Cerebellar cortex (tissue), 1 donor: ENCODE measurements around the gene FAM163A.
"Not testable (repeated sequence)": the region's sequence is repeated elsewhere in the genome, so short reads cannot be mapped to it uniquely, and the experiment has no call there.

Experiments used
- DNase-seq: peaks from one replicate; pipeline ENCODE4 v3.0.0-alpha.2; 2015; ENCODE audit warnings: low spot score

FAM163A gene

DNA sequence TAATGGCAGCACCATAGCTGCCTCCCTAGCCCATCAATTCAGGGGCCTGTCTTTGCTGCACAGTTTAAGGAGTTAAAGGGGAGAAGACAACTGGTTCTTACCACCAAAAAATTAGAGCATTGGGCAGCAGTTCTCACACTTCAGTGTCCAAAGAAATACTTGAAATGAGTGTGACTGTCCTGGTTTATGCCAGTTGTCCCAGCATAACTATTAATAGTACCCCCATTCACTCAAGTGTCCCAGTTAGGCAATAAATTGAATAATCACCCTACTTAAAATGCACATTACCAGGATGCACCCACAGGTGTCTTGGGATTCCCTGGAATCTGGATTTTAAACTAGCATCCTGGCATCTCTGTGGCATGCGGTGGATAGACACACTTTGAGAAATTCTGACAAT is 51.1 kb downstream of the FAM163A start:
- DNase-seq, result no peak

DNA sequence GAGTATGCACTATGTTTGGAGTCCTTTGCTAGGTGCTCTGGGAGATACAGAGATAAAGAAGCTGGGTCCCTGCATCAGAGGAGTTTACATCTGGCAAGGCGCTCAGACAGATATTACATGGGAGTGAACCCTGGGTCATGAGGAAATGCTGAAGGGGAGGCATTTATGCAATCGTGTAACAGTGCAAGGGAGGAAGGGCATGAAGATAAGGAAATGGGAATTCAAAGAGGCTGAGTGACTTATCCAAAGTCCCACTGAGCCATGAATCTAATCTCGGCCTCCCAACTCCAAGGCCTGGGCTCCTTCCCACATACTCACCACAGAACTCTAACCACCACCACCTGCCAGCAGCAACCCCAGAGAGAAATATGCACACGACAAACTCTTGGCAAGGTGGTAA is 51.6 kb downstream of the FAM163A start:
- DNase-seq, result no peak

DNA sequence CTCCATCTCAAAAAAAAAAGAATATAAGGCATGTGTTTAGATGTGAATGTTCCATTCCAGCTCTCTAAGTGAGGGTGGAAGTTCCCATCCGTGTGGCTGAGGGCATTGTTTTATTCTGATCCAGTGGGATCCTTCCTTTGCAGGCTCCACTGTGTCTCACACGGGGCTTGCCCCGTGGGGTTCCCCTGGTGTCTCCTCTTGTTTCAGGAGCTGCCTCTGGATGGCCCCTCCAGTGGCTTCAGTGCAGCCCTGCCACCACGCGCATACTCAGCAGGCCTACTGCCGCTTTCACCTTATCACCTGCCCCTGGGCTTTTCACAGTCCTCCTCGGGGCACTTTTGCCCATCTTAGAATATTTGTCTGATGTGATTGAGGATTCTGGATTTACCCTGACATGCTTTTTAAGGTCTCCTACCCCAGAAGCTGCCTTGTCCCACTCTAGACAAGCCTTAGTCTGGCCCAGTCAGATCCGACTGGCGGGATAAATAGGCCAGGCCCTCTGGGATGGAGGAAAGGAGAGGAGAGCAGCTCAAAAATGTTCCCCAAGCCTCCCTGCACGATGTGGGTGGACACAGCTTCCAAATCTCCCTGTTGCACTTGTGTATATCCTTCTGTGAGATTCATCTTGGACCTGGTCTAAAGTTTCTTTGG is 55.2 kb downstream of the FAM163A start:
- DNase-seq, result no peak

DNA sequence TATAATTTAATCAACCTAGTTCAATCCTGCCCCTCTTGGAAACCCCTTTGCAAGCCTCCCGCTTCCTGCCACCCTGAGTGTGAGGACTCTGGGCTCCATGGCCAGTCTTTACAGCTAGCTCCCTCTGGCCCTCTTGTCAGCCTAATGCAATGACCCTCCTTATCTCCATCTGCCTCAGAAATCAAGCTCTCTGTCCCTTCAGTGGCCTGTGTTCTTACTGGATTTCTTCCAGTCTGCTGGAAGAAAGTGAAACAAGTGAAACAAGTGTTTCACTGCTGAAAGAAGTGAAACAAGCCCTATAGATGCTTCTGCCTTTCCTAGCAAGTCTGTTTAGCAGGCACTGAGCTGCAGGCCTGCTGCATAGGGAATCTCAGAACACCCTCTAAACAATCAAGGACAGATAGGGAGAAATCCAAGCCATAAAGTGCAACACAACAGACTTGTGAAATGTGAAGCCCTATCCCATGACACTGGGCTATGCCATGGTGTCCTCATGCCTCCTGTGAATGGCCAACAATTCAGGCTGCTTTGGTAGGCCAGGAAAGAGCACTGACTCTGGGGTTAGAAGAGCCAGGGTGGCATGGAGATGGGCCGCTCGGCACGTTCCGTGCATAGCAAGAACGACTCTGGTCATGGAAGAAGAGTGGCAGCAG is 55.9 kb downstream of the FAM163A start:
- DNase-seq, result no peak

DNA sequence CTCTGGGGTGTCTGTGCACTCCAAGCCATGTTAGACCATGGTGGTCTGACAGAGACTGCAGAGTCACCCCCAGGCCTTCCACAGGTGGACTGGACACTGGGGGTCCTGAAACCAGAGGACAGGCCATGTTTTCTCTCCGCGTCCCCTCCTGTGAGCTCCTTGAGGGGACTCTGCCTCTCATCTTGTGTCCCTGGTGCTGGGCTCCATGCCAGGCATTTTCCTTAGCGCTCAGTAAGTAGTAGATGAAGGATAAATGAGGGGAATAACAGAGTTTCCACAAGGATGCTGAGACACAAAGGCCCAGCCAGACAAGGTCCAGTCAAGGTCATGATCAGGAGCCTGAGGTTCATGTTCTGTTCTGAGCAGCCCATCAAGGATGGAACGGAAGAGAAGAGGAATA is 57.4 kb downstream of the FAM163A start:
- no peak for DNase-seq

DNA sequence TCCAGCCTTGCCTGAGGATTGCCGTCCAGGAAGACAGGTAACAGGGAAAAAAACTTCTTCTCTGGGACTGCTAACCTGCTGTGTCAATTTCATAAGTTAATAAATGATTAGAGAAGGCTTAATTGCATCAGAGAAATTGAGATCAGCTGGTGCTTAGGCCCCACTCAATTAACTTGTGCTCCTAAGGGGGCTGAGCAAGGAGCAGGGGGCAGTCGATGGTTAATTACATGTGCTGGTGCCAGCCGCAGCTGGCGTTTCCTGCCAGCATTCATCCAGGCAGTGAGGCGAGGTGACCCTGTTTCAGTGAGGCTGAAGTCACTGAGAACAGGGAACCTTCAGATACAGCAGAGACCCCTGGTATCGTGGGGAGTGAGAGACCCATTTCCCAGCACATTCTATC is 60.0 kb downstream of the FAM163A start:
- DNase-seq, result no peak

DNA sequence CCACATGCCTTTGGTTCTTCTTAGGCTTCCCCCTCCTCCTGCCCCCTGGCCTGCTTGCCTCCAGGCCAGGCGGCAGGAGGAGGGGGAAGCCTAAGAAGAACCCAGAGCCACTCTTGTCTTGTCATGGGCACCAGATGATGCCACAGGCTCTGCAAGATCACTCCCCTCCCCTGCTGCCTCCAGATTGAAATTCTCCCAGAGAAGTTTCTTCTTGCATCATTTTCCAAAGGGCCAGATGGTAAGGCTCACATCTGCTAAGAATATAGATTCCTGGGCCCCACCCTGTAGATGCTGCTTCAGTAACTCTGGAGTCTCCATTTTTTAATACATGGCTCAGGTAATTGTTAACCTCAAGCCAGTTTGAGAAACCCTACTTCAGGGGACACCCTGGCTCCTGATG is 60.8 kb downstream of the FAM163A start:
- DNase-seq, result no peak

DNA sequence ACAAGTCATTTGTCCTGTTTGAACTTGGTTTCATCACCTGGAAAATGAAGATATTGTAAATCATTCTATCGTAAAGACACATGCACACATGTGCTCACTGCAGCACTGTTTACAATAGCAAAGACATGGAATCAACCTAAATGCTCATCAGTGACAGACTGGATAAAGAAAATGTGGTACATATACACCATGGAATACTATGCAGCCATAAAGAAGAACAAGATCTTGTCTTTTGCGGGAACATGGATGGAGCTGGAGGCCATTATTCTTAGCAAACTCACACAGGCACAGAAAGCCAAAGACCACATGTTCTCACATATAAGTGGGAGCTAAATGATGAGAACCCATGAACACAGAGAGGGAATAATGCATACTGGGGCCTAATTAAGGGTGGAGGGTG is 61.3 kb downstream of the FAM163A start:
- DNase-seq, result not testable (repeated sequence)

DNA sequence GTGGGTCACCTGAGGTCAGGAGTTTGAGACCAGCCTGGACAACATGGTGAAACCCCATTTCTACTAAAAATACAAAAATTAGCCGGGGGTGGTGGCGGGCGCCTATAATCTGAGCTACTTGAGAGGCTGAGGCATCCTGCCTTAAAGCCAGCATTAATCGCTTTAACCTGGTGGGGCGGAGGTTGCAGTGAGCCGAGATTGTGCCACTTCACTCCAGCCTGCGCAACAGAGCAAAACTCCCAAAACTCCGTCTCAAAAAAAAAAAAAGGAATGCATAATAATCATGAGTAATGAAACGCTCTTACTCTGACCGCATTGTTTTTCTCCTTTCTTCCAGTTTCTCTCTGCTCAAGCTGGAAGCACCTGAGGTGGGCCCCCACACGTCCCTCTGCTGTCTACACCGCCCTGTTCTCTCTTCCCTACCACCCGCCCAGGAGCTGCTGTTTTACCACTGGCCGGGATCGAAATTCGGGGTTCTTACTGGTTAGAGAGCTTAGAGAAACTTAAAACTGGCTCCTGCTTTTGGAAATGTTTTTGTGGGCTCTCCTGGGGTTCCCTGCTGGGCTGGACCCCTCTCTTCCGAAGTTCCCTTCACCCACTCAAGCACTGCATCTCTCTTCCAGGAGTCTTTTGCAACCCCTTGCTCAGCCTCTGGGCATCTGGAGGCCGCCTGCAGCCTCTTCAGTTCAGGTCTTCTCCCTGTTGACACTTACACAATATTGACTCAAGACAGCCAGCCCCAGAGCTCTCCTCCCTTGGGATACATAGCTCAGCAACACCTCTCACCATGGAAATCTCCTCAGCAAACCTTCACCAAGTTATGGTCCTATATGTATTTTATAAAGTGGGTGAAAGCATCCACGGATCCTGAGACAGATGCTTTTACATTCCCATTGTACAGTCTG is 62.5 kb downstream of the FAM163A start:
- no peak for DNase-seq

DNA sequence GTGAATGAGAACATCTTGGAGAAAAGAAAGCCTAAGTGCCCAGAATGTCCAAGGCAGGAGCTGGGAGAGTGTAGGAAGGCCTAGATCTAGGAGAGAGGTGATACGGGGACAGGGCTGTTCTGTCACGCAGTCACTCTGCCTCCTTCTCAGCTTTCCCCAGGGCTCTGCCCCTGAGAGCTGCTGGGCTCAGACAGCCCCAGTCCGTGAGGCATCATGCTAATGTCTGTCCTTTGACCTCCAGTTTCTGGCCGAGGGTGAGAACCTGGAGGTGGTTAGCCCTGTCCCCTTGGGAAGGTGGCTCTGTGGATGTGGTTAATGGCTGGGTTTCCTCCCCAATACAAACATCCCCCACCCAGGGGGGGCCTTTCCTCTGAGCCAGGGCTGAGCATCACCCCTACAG is 63.2 kb downstream of the FAM163A start:
- DNase-seq, result no peak

DNA sequence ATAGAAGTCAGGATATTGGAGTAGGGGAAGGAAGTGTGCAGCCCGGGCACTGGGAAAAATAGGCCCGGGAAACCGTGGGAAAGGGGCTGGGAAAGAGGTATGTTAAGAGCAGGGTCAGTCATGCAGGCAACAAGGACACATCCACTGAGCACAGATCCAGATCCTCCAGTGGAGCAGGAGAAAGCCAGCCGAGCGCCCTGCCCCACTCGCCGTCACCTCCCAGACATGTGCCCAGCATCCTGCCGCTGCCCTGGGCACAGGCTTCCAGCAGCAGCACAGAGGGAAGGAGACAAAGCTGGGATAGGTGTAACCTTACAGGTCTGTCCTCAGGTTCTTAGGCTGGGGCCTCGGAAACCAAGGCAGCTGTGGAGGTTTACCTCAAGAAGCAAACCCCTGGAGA is 64.2 kb downstream of the FAM163A start:
- no peak for DNase-seq

DNA sequence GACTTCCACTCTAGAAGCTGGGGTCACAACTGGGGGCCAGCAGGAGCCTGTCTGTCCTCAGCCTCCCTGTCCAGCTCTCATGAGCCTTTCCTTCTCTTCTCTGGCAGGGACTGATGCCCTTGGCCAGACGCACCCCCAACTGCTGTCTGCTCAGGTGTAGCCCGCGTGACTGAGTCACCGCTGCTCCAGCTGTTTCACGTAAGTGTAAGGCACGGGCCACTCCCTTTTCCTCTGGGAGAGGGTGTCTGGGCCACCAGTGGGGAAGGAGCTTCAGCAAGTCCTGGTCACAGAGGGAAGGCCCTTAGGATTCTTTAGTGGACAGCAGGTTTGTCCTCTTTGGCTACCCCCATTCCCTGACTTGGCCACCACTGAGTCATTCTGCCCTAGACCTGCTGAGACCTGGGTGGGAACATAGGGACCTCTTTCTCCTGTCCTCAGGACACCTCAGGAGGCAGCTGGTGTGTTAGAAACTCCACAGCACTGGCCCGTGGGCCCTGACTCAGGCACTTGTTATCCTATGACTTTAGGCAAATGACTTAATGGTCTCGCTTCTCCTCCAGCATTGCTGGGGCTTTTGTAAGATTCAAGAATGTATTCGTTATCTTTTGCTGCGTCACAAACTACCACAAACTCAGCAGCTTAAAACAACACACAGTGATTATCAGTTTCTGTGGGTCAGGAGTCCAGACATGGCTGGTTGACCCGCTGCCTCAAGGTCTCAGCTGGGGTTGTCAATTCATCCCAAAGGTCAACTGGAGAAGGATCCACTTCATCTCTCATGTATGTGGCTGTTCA is 64.8 kb downstream of the FAM163A start:
- no peak for DNase-seq

DNA sequence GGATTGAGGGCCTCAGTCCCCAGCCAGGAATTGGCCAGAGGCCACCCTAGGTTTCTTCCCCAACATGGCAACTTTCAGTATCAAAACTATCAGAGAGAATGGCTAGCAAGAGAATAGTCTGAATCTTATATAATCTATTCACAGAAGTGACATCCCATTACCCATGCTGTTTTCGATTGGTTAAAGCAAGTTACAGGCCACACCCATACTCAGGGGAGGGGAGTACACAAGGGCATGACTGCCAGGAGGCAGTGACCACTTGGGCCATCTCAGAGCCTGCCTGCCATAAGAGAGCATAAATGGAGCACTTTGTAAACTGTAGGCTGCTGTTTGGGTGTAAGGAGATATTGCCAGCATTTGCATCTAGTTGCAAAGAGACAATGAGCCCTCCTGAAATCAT is 65.4 kb downstream of the FAM163A start:
- no peak for DNase-seq

DNA sequence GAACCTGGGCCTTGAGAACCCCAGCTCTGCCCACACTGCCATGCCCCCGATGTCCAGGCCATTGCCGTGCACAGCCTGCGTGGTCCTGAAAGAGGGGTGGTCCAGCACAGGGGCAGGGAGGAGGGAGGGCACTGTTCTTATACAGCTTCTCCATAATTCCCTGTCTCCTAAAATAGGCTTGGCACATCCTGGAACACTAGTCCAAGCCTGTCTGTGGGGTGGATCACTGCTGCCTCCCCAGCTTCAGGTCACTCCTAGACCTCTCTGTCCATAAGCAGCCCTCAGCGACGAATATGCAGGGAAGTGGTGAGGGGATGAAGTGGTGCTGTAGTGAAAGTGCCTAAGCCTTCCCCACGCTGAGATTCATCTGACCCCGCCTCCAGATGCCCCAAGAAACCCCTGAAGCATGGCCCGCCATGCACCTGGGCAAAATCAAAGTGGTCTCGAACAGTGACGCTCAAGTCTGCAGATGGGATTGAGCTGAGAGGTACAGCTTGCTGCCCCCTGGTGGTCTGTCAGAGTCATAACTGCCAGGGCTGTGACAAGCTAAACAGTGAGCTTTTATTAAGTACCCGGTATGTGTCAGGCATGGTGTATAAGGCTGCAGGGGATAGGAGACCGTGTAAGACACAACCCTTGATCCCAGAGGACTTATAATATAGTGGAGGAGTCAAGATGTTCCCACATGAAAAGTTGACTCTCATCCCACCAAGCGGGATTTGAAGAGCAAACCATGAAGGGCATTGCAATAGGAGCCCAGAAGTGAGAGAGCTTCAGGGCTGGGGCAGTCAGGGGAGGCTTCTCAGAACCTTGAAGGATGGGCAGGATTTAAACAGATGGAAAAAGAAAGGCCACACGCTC is 66.6 kb downstream of the FAM163A start:
- DNase-seq, result peak; percentile 76

DNA sequence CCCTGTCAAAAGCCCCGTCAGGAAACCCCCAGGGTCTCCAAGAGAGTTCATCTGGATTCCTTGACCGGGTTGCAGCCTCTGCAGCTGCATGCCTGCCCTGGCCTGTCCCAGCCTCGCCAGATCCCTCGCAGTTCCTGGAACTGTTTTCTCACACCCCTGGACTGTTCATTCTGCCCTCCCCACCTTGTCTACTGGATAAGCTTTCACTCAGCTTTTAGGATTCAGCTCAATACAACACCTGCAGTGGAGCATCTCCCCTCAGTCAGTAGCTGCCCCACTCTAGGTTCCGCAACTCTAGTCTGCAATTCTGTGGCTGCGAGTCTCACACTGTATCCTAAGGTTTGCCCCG is 67.2 kb downstream of the FAM163A start:
- DNase-seq, result no peak

DNA sequence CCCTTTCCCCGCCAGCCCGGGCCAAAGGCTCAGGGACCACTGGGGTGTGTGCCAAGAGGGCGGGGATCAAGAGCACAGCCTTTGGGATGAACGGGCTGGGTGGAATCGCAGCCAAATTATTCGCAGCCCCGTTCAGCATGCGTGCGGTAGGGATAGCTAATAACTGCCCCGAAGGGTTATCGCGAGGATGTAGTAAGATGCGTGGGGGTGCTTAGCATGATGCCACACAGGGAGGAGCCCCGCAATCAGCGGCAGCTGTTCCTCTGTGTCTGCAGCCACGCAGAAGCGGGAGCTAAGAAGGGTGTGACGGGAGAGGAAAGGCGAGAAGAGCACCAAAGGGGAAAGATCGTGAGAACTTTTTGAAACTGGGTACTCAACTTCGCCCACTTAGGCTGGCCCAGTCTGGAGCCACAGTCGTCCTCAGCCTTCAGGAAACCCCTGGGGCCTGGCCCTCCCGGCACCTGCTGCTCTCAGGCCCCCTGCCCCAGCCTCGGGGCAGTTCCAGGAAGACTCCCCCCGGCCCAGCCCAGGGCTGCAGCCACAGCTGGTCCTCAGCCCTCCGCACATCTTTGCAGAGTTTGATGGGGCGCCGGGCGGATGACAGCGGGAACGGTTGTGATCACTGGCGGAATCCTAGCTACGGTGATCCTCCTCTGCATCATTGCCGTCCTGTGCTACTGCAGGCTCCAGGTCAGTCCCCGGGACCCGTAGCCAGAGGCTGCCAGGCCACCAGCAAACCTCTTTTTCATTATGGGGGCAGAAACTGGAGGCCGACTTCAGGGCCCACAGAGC is 69.6 kb downstream of the FAM163A start:
- no peak for DNase-seq

DNA sequence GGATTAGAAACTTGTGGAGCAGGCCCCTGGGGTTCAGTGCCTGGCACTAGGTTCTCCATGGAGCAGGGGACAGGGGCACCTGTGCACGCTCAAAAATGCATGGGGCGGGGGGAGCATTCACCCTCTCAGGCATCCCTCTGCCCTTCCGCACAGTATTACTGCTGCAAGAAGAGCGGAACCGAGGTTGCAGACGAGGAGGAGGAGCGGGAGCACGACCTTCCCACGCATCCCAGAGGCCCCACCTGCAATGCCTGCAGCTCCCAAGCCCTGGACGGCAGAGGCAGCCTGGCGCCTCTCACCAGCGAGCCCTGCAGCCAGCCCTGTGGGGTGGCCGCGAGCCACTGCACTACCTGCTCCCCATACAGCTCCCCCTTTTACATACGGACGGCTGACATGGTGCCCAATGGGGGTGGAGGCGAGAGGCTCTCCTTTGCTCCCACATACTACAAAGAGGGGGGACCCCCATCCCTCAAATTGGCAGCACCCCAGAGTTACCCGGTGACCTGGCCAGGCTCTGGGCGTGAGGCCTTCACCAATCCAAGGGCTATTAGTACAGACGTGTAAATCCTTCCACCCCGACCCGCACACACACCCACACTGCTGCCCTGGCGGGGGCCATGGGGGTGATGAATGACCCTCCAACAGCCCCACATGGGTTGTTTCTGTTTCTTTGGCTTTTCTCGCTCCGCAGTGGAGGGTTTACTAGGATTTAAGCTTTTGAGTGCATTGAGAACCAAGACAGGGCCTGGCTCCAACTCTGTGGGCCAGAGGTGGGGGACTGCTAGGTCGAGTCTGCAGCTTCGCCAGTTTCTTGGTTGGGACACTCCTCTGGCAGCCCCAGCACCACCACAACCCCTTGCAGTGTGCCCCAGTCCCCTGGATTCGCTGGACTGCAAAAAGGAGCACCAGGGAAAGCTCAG is 70.8 kb downstream of the FAM163A start:
- no peak for DNase-seq

DNA sequence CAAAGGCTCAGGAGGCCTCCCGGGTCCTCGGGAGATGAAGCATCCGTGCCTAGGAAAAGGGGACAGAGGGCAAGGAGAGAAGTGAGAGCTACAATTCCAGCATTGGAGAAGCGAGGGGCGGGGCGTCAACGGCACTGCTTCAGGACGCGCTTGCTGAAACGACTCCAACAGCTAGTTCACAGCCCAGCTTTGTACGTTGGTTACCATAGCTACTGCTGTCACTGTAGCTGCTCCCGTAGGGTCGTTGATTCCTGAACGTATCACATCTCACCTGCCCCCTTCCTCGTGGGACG is 71.4 kb downstream of the FAM163A start:
- no peak for DNase-seq

DNA sequence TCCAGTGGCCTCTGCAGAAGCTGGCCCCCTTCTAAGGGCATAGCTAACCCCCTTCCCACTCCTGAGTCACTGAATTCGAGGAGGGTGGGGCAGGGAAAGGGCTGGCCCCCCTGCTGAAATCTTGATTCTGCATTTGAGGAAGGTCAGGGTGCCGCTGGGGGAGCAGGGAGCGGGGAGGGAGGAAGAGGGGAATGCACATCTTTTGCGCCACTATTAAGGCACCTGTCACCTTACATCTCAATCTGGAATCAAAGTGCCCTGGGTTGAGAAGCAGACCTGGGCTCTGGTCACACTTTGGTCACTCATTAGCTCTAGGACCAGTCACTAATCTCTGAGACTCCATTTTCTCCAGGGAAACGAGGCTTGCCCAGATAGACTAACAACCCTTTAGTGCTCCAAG is 72.5 kb downstream of the FAM163A start:
- DNase-seq, result peak; percentile 11
